ENCODE measurements around the gene MACF1.
A peak's percentile ranks its signal among the peaks of the same experiment; 100 is the strongest.

MACF1 gene

GRCh38 chr1:39369565-39369964 lies 165.1 kb downstream of the MACF1 start:
- H3K36me3 ChIP-seq (ENCODE audit: control insufficient read depth, insufficient read depth, low read length, severe bottlenecking), result peaks cover 59% of the 10 kb centered on the region

GRCh38 chr1:39370602-39371001 lies 166.1 kb downstream of the MACF1 start:
- Histone ChIP-seq H3K36me3 (ENCODE audit: control insufficient read depth, insufficient read depth, low read length, severe bottlenecking) (peaks cover 54% of the 10 kb centered on the region), H3K4me1 (ENCODE audit: control insufficient read depth, insufficient read depth, low read length) (peaks cover 16% of the 10 kb centered on the region), H3K27me3 (replicated peaks; ENCODE audit: control insufficient read depth, insufficient read depth, low read length) (no peaks in the 10 kb centered on the region), H3K9me3 (ENCODE audit: control insufficient read depth, low read length) (no peaks in the 10 kb centered on the region), H3K4me3 (ENCODE audit: low read length) (no peak overlapping the region), H3K9ac (ENCODE audit: low read length) (no peak overlapping the region)
- no peak for DNase-seq (ENCODE audit: low read depth)

More at GRCh38 chr1:39369565-39369964, 165.1 kb downstream of the MACF1 start:
- Histone ChIP-seq H3K4me3 (ENCODE audit: low read length) (no peak overlapping the region), H3K9ac (ENCODE audit: low read length) (no peak overlapping the region), H3K9me3 (ENCODE audit: control insufficient read depth, low read length) (no peaks in the 10 kb centered on the region), H3K27me3 (replicated peaks; ENCODE audit: control insufficient read depth, insufficient read depth, low read length) (no peaks in the 10 kb centered on the region), H3K4me1 (ENCODE audit: control insufficient read depth, insufficient read depth, low read length) (peaks cover 16% of the 10 kb centered on the region)
- no peak for DNase-seq (ENCODE audit: low read depth)

- H3K4me1 ChIP-seq (ENCODE audit: control insufficient read depth, insufficient read depth, low read length), result peaks cover 16% of the 10 kb centered on the region
- no peak for DNase-seq (ENCODE audit: low read depth)
- no peak overlapping the region for H3K9ac ChIP-seq (ENCODE audit: low read length)
- H3K36me3 ChIP-seq (ENCODE audit: control insufficient read depth, insufficient read depth, low read length, severe bottlenecking), result peaks cover 58% of the 10 kb centered on the region
- no peaks in the 10 kb centered on the region for H3K9me3 ChIP-seq (ENCODE audit: control insufficient read depth, low read length)
- no peaks in the 10 kb centered on the region for H3K27me3 ChIP-seq (replicated peaks; ENCODE audit: control insufficient read depth, insufficient read depth, low read length)
- no peak overlapping the region for H3K4me3 ChIP-seq (ENCODE audit: low read length)
Measured at GRCh38 chr1:39372105-39372504, 167.6 kb downstream of the MACF1 start.

- no peaks in the 10 kb centered on the region for H3K4me1 ChIP-seq (ENCODE audit: control insufficient read depth, insufficient read depth, low read length)
- no peaks in the 10 kb centered on the region for H3K27me3 ChIP-seq (replicated peaks; ENCODE audit: control insufficient read depth, insufficient read depth, low read length)
- H3K9me3 ChIP-seq (ENCODE audit: control insufficient read depth, low read length), result no peaks in the 10 kb centered on the region
- DNase-seq (ENCODE audit: low read depth), result no peak
- peaks cover 63% of the 10 kb centered on the region for H3K36me3 ChIP-seq (ENCODE audit: control insufficient read depth, insufficient read depth, low read length, severe bottlenecking)
- H3K4me3 ChIP-seq (ENCODE audit: low read length), result no peak overlapping the region
- H3K9ac ChIP-seq (ENCODE audit: low read length), result no peak overlapping the region
Measured at GRCh38 chr1:39376656-39377055, 172.2 kb downstream of the MACF1 start.

GRCh38 chr1:39378377-39378776 lies 173.9 kb downstream of the MACF1 start:
- Histone ChIP-seq H3K9me3 (ENCODE audit: control insufficient read depth, low read length) (no peaks in the 10 kb centered on the region), H3K4me1 (ENCODE audit: control insufficient read depth, insufficient read depth, low read length) (no peaks in the 10 kb centered on the region), H3K36me3 (ENCODE audit: control insufficient read depth, insufficient read depth, low read length, severe bottlenecking) (peaks cover 63% of the 10 kb centered on the region), H3K9ac (ENCODE audit: low read length) (no peak overlapping the region), H3K27me3 (replicated peaks; ENCODE audit: control insufficient read depth, insufficient read depth, low read length) (no peaks in the 10 kb centered on the region), H3K4me3 (ENCODE audit: low read length) (no peak overlapping the region)
- DNase-seq (ENCODE audit: low read depth), result no peak

- Histone ChIP-seq H3K4me3 (ENCODE audit: low read length) (no peak overlapping the region), H3K36me3 (ENCODE audit: control insufficient read depth, insufficient read depth, low read length, severe bottlenecking) (peaks cover 64% of the 10 kb centered on the region), H3K9me3 (ENCODE audit: control insufficient read depth, low read length) (no peaks in the 10 kb centered on the region), H3K4me1 (ENCODE audit: control insufficient read depth, insufficient read depth, low read length) (peaks cover 6% of the 10 kb centered on the region), H3K9ac (ENCODE audit: low read length) (no peak overlapping the region), H3K27me3 (replicated peaks; ENCODE audit: control insufficient read depth, insufficient read depth, low read length) (no peaks in the 10 kb centered on the region)
- no peak for DNase-seq (ENCODE audit: low read depth)
Measured at GRCh38 chr1:39379187-39379586, 174.7 kb downstream of the MACF1 start.

GRCh38 chr1:39380036-39380435 lies 175.5 kb downstream of the MACF1 start:
- Histone ChIP-seq H3K4me1 (ENCODE audit: control insufficient read depth, insufficient read depth, low read length) (peaks cover 14% of the 10 kb centered on the region), H3K27me3 (replicated peaks; ENCODE audit: control insufficient read depth, insufficient read depth, low read length) (no peaks in the 10 kb centered on the region), H3K9ac (ENCODE audit: low read length) (no peak overlapping the region), H3K9me3 (ENCODE audit: control insufficient read depth, low read length) (no peaks in the 10 kb centered on the region), H3K4me3 (ENCODE audit: low read length) (no peak overlapping the region), H3K36me3 (ENCODE audit: control insufficient read depth, insufficient read depth, low read length, severe bottlenecking) (peaks cover 61% of the 10 kb centered on the region)
- no peak for DNase-seq (ENCODE audit: low read depth)

GRCh38 chr1:39381839-39382238 lies 177.3 kb downstream of the MACF1 start:
- Histone ChIP-seq H3K4me3 (ENCODE audit: low read length) (no peak overlapping the region), H3K9ac (ENCODE audit: low read length) (no peak overlapping the region), H3K4me1 (ENCODE audit: control insufficient read depth, insufficient read depth, low read length) (peaks cover 17% of the 10 kb centered on the region), H3K9me3 (ENCODE audit: control insufficient read depth, low read length) (no peaks in the 10 kb centered on the region), H3K36me3 (ENCODE audit: control insufficient read depth, insufficient read depth, low read length, severe bottlenecking) (peaks cover 63% of the 10 kb centered on the region), H3K27me3 (replicated peaks; ENCODE audit: control insufficient read depth, insufficient read depth, low read length) (no peaks in the 10 kb centered on the region)
- DNase-seq (ENCODE audit: low read depth), result no peak

- H3K9me3 ChIP-seq (ENCODE audit: control insufficient read depth, low read length), result no peaks in the 10 kb centered on the region
- H3K9ac ChIP-seq (ENCODE audit: low read length), result peak overlapping the region; percentile 30
- peaks cover 33% of the 10 kb centered on the region for H3K4me1 ChIP-seq (ENCODE audit: control insufficient read depth, insufficient read depth, low read length)
- H3K27me3 ChIP-seq (replicated peaks; ENCODE audit: control insufficient read depth, insufficient read depth, low read length), result no peaks in the 10 kb centered on the region
- no peak for DNase-seq (ENCODE audit: low read depth)
- no peak overlapping the region for H3K4me3 ChIP-seq (ENCODE audit: low read length)
- H3K36me3 ChIP-seq (ENCODE audit: control insufficient read depth, insufficient read depth, low read length, severe bottlenecking), result peaks cover 67% of the 10 kb centered on the region
Measured at GRCh38 chr1:39384305-39384704, 179.8 kb downstream of the MACF1 start.

- Histone ChIP-seq H3K4me1 (ENCODE audit: control insufficient read depth, insufficient read depth, low read length) (peaks cover 33% of the 10 kb centered on the region), H3K9me3 (ENCODE audit: control insufficient read depth, low read length) (no peaks in the 10 kb centered on the region), H3K36me3 (ENCODE audit: control insufficient read depth, insufficient read depth, low read length, severe bottlenecking) (peaks cover 65% of the 10 kb centered on the region), H3K4me3 (ENCODE audit: low read length) (no peak overlapping the region), H3K9ac (ENCODE audit: low read length) (peak overlapping the region; percentile 30), H3K27me3 (replicated peaks; ENCODE audit: control insufficient read depth, insufficient read depth, low read length) (no peaks in the 10 kb centered on the region)
- DNase-seq (ENCODE audit: low read depth), result no peak
Measured at GRCh38 chr1:39385067-39385988, 180.8 kb downstream of the MACF1 start.

- Histone ChIP-seq H3K4me1 (ENCODE audit: control insufficient read depth, insufficient read depth, low read length) (peaks cover 43% of the 10 kb centered on the region), H3K9ac (ENCODE audit: low read length) (peak overlapping the region; percentile 43), H3K9me3 (ENCODE audit: control insufficient read depth, low read length) (no peaks in the 10 kb centered on the region), H3K4me3 (ENCODE audit: low read length) (no peak overlapping the region), H3K36me3 (ENCODE audit: control insufficient read depth, insufficient read depth, low read length, severe bottlenecking) (peaks cover 52% of the 10 kb centered on the region), H3K27me3 (replicated peaks; ENCODE audit: control insufficient read depth, insufficient read depth, low read length) (no peaks in the 10 kb centered on the region)
- DNase-seq (ENCODE audit: low read depth), result no peak
Measured at GRCh38 chr1:39386997-39387396, 182.5 kb downstream of the MACF1 start.
